ENCODE data around the gene SKP1. TPM values are rescaled to one million over a fixed set of nuclear protein-coding genes. Genes with fewer than 3 reads are reported as not detected.
"Not testable (repeated sequence)": the region's sequence is repeated elsewhere in the genome, so short reads cannot be mapped to it uniquely, and the experiment has no call there.

The SKP1 gene
- 310 TPM for total RNA-seq
- 1,000 to 10,000 TPM; 1,181 to 1,272 (median 1,236) TPM for polyA plus RNA-seq

GRCh38 chr5:134176511-134177368 lies at the start of gene SKP1:
TSS of gene SKP1 (minus strand) at chr5:134176950. CDS start at chr5:134174022, 2,928 bp downstream.
- H3K9me3 ChIP-seq (ENCODE audit: control insufficient read depth in 2 of 2, low read length in 2 of 2) = no peaks in the 10 kb centered on the region
- peaks cover 2% of the 10 kb centered on the region for H3K27me3 Mint-ChIP-seq
- peaks cover 13% of the 10 kb centered on the region for H3K36me3 Mint-ChIP-seq
- H3K27ac Mint-ChIP-seq = peak within 1 kb of the TSS; percentile 97 to 100 (median 99)
- peak within 1 kb of the TSS; percentile 99 for H3K27ac ChIP-seq (ENCODE audit: insufficient read depth, low read length, poor library complexity, severe bottlenecking)
- peak; percentile 71 to 92 (median 90) for DNase-seq
- H3K4me3 Mint-ChIP-seq = peak within 1 kb of the TSS; percentile 93 to 99 (median 97)
- peak within 1 kb of the TSS; percentile 95 for H3K4me3 ChIP-seq (ENCODE audit: low read depth, low read length)
- H3K9me3 Mint-ChIP-seq = no peaks in the 10 kb centered on the region
- peaks cover 45% of the 10 kb centered on the region for H3K4me1 ChIP-seq (ENCODE audit: control insufficient read depth, insufficient read depth, low read length, poor library complexity, severe bottlenecking)
- peak; percentile 88 for ATAC-seq (ENCODE audit: low read depth in 2 of 2)
- H3K4me1 Mint-ChIP-seq = peaks cover 11 to 39% (median 30%) of the 10 kb centered on the region in 4 donors
- peaks cover 15% of the 10 kb centered on the region for H3K36me3 ChIP-seq (ENCODE audit: control insufficient read depth, insufficient read depth, low read length)
- no peaks in the 10 kb centered on the region for H3K27me3 ChIP-seq (ENCODE audit: control insufficient read depth, insufficient read depth, low read length)

- H3K27ac ChIP-seq (ENCODE audit: insufficient read depth, low read length, poor library complexity, severe bottlenecking) = peak within 1 kb of the TSS; percentile 100
- ATAC-seq (ENCODE audit: low read depth in 2 of 2) (peak; percentile 79 to 81), DNase-seq (peak; percentile 98 to 99 (median 99))
- peaks cover 3% of the 10 kb centered on the region for H3K36me3 ChIP-seq (ENCODE audit: control insufficient read depth, insufficient read depth, low read length)
- no peaks in the 10 kb centered on the region for H3K9me3 Mint-ChIP-seq
- H3K27me3 Mint-ChIP-seq = peaks cover 10% of the 10 kb centered on the region
- peaks cover 13% of the 10 kb centered on the region for H3K36me3 Mint-ChIP-seq
- H3K4me1 ChIP-seq (ENCODE audit: control insufficient read depth, insufficient read depth, low read length, poor library complexity, severe bottlenecking) = peaks cover 51% of the 10 kb centered on the region
- H3K4me1 Mint-ChIP-seq = peaks cover 32 to 55% (median 43%) of the 10 kb centered on the region in 4 donors
- no peaks in the 10 kb centered on the region for H3K27me3 ChIP-seq (ENCODE audit: control insufficient read depth, insufficient read depth, low read length)
- peak within 1 kb of the TSS; percentile 98 to 99 (median 99) for H3K27ac Mint-ChIP-seq
- no peaks in the 10 kb centered on the region for H3K9me3 ChIP-seq (ENCODE audit: control insufficient read depth in 2 of 2, low read length in 2 of 2)
- H3K4me3 ChIP-seq (ENCODE audit: low read depth, low read length) = peak within 1 kb of the TSS; percentile 97
- peak within 1 kb of the TSS; percentile 97 to 100 (median 98) for H3K4me3 Mint-ChIP-seq
Observed at GRCh38 chr5:134225780-134226440, 49.2 kb upstream of the SKP1 start, which contains the start of gene PPP2CA. TSS of gene PPP2CA (minus strand) at chr5:134226073. CDS start at chr5:134225861, 212 bp downstream.

GRCh38 chr5:134224888-134225779 lies 48.4 kb upstream of the SKP1 start:
- peak overlapping the region; percentile 97 for H3K4me3 ChIP-seq (ENCODE audit: low read depth, low read length)
- H3K9me3 Mint-ChIP-seq = no peaks in the 10 kb centered on the region
- H3K4me1 ChIP-seq (ENCODE audit: control insufficient read depth, insufficient read depth, low read length, poor library complexity, severe bottlenecking) = peaks cover 59% of the 10 kb centered on the region
- peak overlapping the region; percentile 98 to 99 (median 99) for H3K27ac Mint-ChIP-seq
- H3K27ac ChIP-seq (ENCODE audit: insufficient read depth, low read length, poor library complexity, severe bottlenecking) = peak overlapping the region; percentile 100
- peaks cover 9% of the 10 kb centered on the region for H3K36me3 ChIP-seq (ENCODE audit: control insufficient read depth, insufficient read depth, low read length)
- no peaks in the 10 kb centered on the region for H3K9me3 ChIP-seq (ENCODE audit: control insufficient read depth in 2 of 2, low read length in 2 of 2)
- H3K27me3 ChIP-seq (ENCODE audit: control insufficient read depth, insufficient read depth, low read length) = no peaks in the 10 kb centered on the region
- H3K27me3 Mint-ChIP-seq = peaks cover 10% of the 10 kb centered on the region
- H3K36me3 Mint-ChIP-seq = peaks cover 20% of the 10 kb centered on the region
- peaks cover 36 to 63% (median 50%) of the 10 kb centered on the region in 4 donors for H3K4me1 Mint-ChIP-seq
- DNase-seq = peak; percentile 61 to 71 (median 64)
- H3K4me3 Mint-ChIP-seq = peak overlapping the region; percentile 97 to 100 (median 98)
- ATAC-seq (ENCODE audit: low read depth in 2 of 2) = peak; percentile 18

- peak overlapping the region; percentile 97 to 100 (median 98) for H3K4me3 Mint-ChIP-seq
- no peak for DNase-seq
- H3K36me3 Mint-ChIP-seq = peaks cover 31% of the 10 kb centered on the region
- peak overlapping the region; percentile 90 to 99 (median 99) for H3K27ac Mint-ChIP-seq
- H3K27me3 Mint-ChIP-seq = peaks cover 10% of the 10 kb centered on the region
- H3K27ac ChIP-seq (ENCODE audit: insufficient read depth, low read length, poor library complexity, severe bottlenecking) = peak overlapping the region; percentile 100
- no peaks in the 10 kb centered on the region for H3K27me3 ChIP-seq (ENCODE audit: control insufficient read depth, insufficient read depth, low read length)
- H3K9me3 Mint-ChIP-seq = no peaks in the 10 kb centered on the region
- H3K9me3 ChIP-seq (ENCODE audit: control insufficient read depth in 2 of 2, low read length in 2 of 2) = no peaks in the 10 kb centered on the region
- H3K4me3 ChIP-seq (ENCODE audit: low read depth, low read length) = peak overlapping the region; percentile 97
- peaks cover 9% of the 10 kb centered on the region for H3K36me3 ChIP-seq (ENCODE audit: control insufficient read depth, insufficient read depth, low read length)
- peaks cover 43 to 78% (median 63%) of the 10 kb centered on the region in 4 donors for H3K4me1 Mint-ChIP-seq
- H3K4me1 ChIP-seq (ENCODE audit: control insufficient read depth, insufficient read depth, low read length, poor library complexity, severe bottlenecking) = peaks cover 73% of the 10 kb centered on the region
- no peak for ATAC-seq (ENCODE audit: low read depth in 2 of 2)
Observed at GRCh38 chr5:134223406-134224248, 46.9 kb upstream of the SKP1 start.

GRCh38 chr5:134221690-134222089 lies 44.9 kb upstream of the SKP1 start:
- DNase-seq; H3K27me3 Mint-ChIP-seq; H3K27me3 ChIP-seq (ENCODE audit: control insufficient read depth, insufficient read depth, low read length); H3K9me3 ChIP-seq (ENCODE audit: control insufficient read depth in 2 of 2, low read length in 2 of 2); ATAC-seq (ENCODE audit: low read depth in 2 of 2); H3K9me3 Mint-ChIP-seq: not testable (repeated sequence)
- peak overlapping the region in 1 of 3 donors; percentile 64 for H3K27ac Mint-ChIP-seq
- H3K36me3 Mint-ChIP-seq = peaks cover 35% of the 10 kb centered on the region
- Histone ChIP-seq H3K4me1 (ENCODE audit: control insufficient read depth, insufficient read depth, low read length, poor library complexity, severe bottlenecking) (peaks cover 77% of the 10 kb centered on the region), H3K36me3 (ENCODE audit: control insufficient read depth, insufficient read depth, low read length) (peaks cover 12% of the 10 kb centered on the region), H3K27ac (ENCODE audit: insufficient read depth, low read length, poor library complexity, severe bottlenecking) (peak overlapping the region; percentile 9), H3K4me3 (ENCODE audit: low read depth, low read length) (peak overlapping the region; percentile 97)
- peaks cover 58 to 85% (median 70%) of the 10 kb centered on the region in 4 donors for H3K4me1 Mint-ChIP-seq
- peak overlapping the region; percentile 80 to 100 (median 98) for H3K4me3 Mint-ChIP-seq

- Mint-ChIP-seq H3K27ac (peak overlapping the region in 2 of 3 donors; percentile 35 to 59), H3K36me3 (peaks cover 28% of the 10 kb centered on the region), H3K9me3 (no peaks in the 10 kb centered on the region), H3K27me3 (no peaks in the 10 kb centered on the region), H3K4me1 (peaks cover 52 to 86% (median 68%) of the 10 kb centered on the region in 4 donors), H3K4me3 (peak overlapping the region in 3 of 4 donors; percentile 26 to 72 (median 63))
- DNase-seq = no peak
- no peak overlapping the region for H3K27ac ChIP-seq (ENCODE audit: insufficient read depth, low read length, poor library complexity, severe bottlenecking)
- H3K4me3 ChIP-seq (ENCODE audit: low read depth, low read length) = peak overlapping the region; percentile 31
- no peak for ATAC-seq (ENCODE audit: low read depth in 2 of 2)
- peaks cover 14% of the 10 kb centered on the region for H3K36me3 ChIP-seq (ENCODE audit: control insufficient read depth, insufficient read depth, low read length)
- H3K9me3 ChIP-seq (ENCODE audit: control insufficient read depth in 2 of 2, low read length in 2 of 2) = no peaks in the 10 kb centered on the region
- H3K4me1 ChIP-seq (ENCODE audit: control insufficient read depth, insufficient read depth, low read length, poor library complexity, severe bottlenecking) = peaks cover 77% of the 10 kb centered on the region
- H3K27me3 ChIP-seq (ENCODE audit: control insufficient read depth, insufficient read depth, low read length) = no peaks in the 10 kb centered on the region
Observed at GRCh38 chr5:134215757-134216156, 39.0 kb upstream of the SKP1 start.
